ENCODE results near the gene KCNK15.
"Not testable (repeated sequence)": the region's sequence is repeated elsewhere in the genome, so short reads cannot be mapped to it uniquely, and the experiment has no call there.

- not testable (repeated sequence) for TF ChIP-seq CTCF (IDR thresholded peaks at IDR 0.05); ZFX (IDR thresholded peaks at IDR 0.05; ENCODE audit: borderline replicate concordance)
These were observed 18.1 kb downstream of the KCNK15 start for GRCh38 chr20:44763798-44764197.
